ENCODE measurements around the gene ACP4. TPM values are rescaled to one million over a fixed set of nuclear protein-coding genes. Genes with fewer than 3 reads are reported as not detected.

The ACP4 gene
- total RNA-seq, 1 donor from 2014 or later = not detected

- Mint-ChIP-seq H3K36me3 (no peaks in the 10 kb centered on the region), H3K27me3 (peaks cover 35% of the 10 kb centered on the region), H3K9me3 (no peaks in the 10 kb centered on the region), H3K4me1 (ENCODE audit: unreplicated experiment) (no peaks in the 10 kb centered on the region), H3K27ac (no peak overlapping the region), H3K4me3 (no peak overlapping the region)
- no peak for TF ChIP-seq CTCF (conservative IDR thresholded peaks at IDR 0.05)
- DNase-seq (ENCODE audit: extremely low spot score, unreplicated experiment) = no peak
Observed at GRCh38 chr19:50830266-50831025, 40.2 kb downstream of the ACP4 start.

DNA sequence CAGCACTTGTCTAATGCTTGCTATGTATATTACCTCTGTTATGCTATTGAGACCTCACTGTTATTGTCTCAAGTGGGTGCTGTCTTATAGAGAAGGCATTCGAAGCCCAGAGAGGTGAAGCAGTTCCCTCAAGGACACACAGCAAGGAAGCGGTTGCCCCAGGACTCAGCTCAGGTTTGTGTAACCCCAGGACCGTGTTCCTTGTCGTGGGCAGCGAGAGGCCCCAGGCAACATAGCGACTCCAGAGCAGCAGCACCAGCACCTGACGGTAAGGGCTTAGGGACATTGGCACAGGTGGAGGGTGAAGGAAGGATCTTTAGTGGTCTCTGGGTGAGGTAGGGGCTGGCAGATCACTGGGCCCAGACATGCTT lies 40.8 kb downstream of the ACP4 start:
- Mint-ChIP-seq H3K9me3 (no peaks in the 10 kb centered on the region), H3K4me3 (peak overlapping the region; percentile 52), H3K27ac (no peak overlapping the region), H3K36me3 (no peaks in the 10 kb centered on the region), H3K27me3 (peaks cover 34% of the 10 kb centered on the region), H3K4me1 (ENCODE audit: unreplicated experiment) (no peaks in the 10 kb centered on the region)
- DNase-seq (ENCODE audit: extremely low spot score, unreplicated experiment) = no peak
- no peak for TF ChIP-seq CTCF (conservative IDR thresholded peaks at IDR 0.05)

DNA sequence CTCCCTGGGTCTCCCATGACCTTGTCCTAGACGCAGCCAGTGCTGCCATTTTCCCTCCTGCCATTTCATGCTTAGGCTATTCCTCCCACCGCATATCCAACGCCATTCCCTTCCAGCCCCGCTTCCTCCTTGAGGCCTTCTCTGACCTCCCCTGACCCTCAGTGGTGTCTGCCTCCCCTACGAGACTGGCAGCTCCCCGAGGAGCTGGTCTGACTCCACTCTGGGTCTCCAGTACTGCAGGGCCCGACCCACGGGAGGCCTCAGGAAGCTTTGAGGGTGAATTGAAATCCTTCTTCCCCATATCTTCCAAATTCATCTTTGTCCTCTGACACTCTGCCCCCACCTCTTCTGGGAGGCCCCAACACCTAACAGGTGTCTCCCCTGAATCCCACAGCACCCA lies 42.5 kb downstream of the ACP4 start:
- peaks cover 38% of the 10 kb centered on the region for H3K27me3 Mint-ChIP-seq

DNA sequence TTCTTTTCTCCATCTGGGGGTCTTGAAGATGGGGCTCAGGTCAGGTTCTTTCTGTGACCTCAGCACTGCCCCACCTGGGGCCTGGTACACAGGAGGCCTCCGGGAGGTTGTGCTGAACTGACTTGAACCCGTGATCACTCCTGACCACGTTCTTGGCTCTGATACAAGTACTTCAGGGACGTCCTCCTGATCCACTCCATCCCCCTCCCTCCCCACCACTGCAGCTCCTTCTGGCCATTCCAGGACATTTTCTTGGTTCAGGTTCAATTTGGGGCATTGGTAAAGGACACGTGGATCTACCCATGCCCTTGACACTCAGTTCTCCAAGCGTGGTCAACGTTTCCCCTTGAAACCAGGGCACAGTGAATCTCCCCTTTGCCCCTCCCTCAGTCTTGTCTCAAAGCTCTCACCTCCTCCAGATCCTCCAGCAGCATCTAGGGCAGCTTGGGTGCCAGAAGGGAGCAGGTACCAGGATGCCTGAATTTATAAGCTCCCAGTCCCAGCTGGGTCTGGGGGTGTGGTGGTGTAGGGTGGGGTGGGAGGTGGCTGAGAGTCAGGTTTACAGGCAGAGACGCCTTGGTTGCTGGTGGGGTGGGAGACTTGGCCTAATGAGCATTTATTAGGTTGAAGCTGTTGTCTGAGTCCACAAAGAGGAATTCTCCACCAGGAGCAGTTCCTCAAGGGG lies 43.0 kb downstream of the ACP4 start, which contains the start of gene KLK15:
Gene KLK15 (minus strand): TSS at position 458 of the 685 bp plus-strand sequence. CDS start 2,082 bp downstream, outside the sequence.
- no peaks in the 10 kb centered on the region for H3K9me3 Mint-ChIP-seq
- H3K36me3 Mint-ChIP-seq = no peaks in the 10 kb centered on the region
- H3K4me1 Mint-ChIP-seq (ENCODE audit: unreplicated experiment) = no peaks in the 10 kb centered on the region
- peak within 1 kb of the TSS; percentile 53 for H3K4me3 Mint-ChIP-seq
- no peak for TF ChIP-seq CTCF (conservative IDR thresholded peaks at IDR 0.05)
- DNase-seq (ENCODE audit: extremely low spot score, unreplicated experiment) = no peak
- peaks cover 37% of the 10 kb centered on the region for H3K27me3 Mint-ChIP-seq
- H3K27ac Mint-ChIP-seq = no peak within 1 kb of the TSS

More for the DNA sequence above, 42.5 kb downstream of the ACP4 start:
- no peaks in the 10 kb centered on the region for H3K9me3 Mint-ChIP-seq
- H3K4me1 Mint-ChIP-seq (ENCODE audit: unreplicated experiment) = no peaks in the 10 kb centered on the region
- no peak for TF ChIP-seq CTCF (conservative IDR thresholded peaks at IDR 0.05)
- DNase-seq (ENCODE audit: extremely low spot score, unreplicated experiment) = no peak
- H3K27ac Mint-ChIP-seq = no peak overlapping the region
- no peaks in the 10 kb centered on the region for H3K36me3 Mint-ChIP-seq
- H3K4me3 Mint-ChIP-seq = no peak overlapping the region

- Mint-ChIP-seq H3K9me3 (no peaks in the 10 kb centered on the region), H3K4me3 (peak overlapping the region; percentile 53), H3K27me3 (peaks cover 39% of the 10 kb centered on the region), H3K36me3 (no peaks in the 10 kb centered on the region), H3K27ac (no peak overlapping the region), H3K4me1 (ENCODE audit: unreplicated experiment) (no peaks in the 10 kb centered on the region)
- no peak for TF ChIP-seq CTCF (conservative IDR thresholded peaks at IDR 0.05)
- DNase-seq (ENCODE audit: extremely low spot score, unreplicated experiment) = no peak
Observed at GRCh38 chr19:50833802-50834167, 43.6 kb downstream of the ACP4 start.
